Aorta (tissue), 5 donors: Measurements from ENCODE around the gene UBE2O. TPM values are rescaled to one million over a fixed set of nuclear protein-coding genes. Genes with fewer than 3 reads are reported as not detected.

ENCODE experiments used
- ATAC-seq: fragments of 200-7000 bp; cut with Tn5 transposase; one replicate; pipeline ENCODE4 v1.9.1; 2022; ENCODE audit warnings: moderate library complexity; ENCODE audit not compliant: low FRiP score
- DNase-seq, 2 donors: peaks; one replicate each; pipeline ENCODE4 v3.0.0-alpha.2; 2020
- H3K27ac ChIP-seq, 2 donors: one replicate each; pipeline ENCODE4 v1.5.1; 2013; ENCODE audit warnings: low read length in 2 of 2, mild to moderate bottlenecking in 2 of 2, moderate library complexity in 2 of 2, control low read depth in 1 of 2, inconsistent platforms in 1 of 2, low read depth in 1 of 2
- H3K27me3 ChIP-seq, 2 donors: one replicate each; pipeline ENCODE4 v1.6.1; 2013; ENCODE audit warnings: control low read depth in 1 of 2, low read length in 1 of 2, mild to moderate bottlenecking in 1 of 2, moderate library complexity in 1 of 2; ENCODE audit not compliant: insufficient read depth in 2 of 2, control insufficient read depth in 1 of 2
- H3K36me3 ChIP-seq, 2 donors: one replicate each; pipeline ENCODE4 v1.6.1; 2013; ENCODE audit warnings: control low read depth in 1 of 2, low read length in 1 of 2, mild to moderate bottlenecking in 1 of 2; ENCODE audit not compliant: insufficient read depth in 2 of 2, control insufficient read depth in 1 of 2
- H3K4me1 ChIP-seq, 2 donors: one replicate each; pipeline ENCODE4 v1.6.1; 2013; ENCODE audit warnings: low read length in 2 of 2, control low read depth in 1 of 2, mild to moderate bottlenecking in 1 of 2, moderate library complexity in 1 of 2; ENCODE audit not compliant: insufficient read depth in 2 of 2, control insufficient read depth in 1 of 2
- H3K4me3 ChIP-seq, 2 donors: one replicate each; pipeline ENCODE4 v1.5.1; 2013; ENCODE audit warnings: low read length in 2 of 2, control low read depth in 1 of 2, mild to moderate bottlenecking in 1 of 2
- H3K9me3 ChIP-seq: one replicate; pipeline ENCODE4 v1.6.1; 2013; ENCODE audit warnings: mild to moderate bottlenecking, low read length; ENCODE audit not compliant: control insufficient read depth
- WGBS, 2 donors: extraction: QIAGEN DNeasy Blood & Tissue Kit; methylation state at CpG; one replicate each; pipeline ENCODE4 v1.1.7; 2013; 5-methylcytosine and 5-hydroxymethylcytosine counted together
- intact Hi-C, 2 donors: fragments of 100-400 bp; cut with DNase I; formaldehyde crosslinking; loops; one replicate each; pipeline versions ENCODE4 v1.14.2 to v1.15.0; 2022
- long read RNA-seq, 2 donors: library from polyadenylated mRNA; unstranded; transcript quantifications; one replicate each; pipeline ENCODE4 v2.0.0, GENCODE V29; 2020 to 2021
- polyA plus RNA-seq, 2 donors: library from polyadenylated mRNA; stranded (reverse); fragments of 200-250 nt; gene quantifications; one replicate each; pipeline ENCODE4 v1.2.3, GENCODE V29; 2013
- total RNA-seq, 2 donors: library from RNA; stranded (reverse); fragmentation: NEBNext Ultra II Directional; extraction: Animal tissue kit (Norgen Biotek cat#: 25700); gene quantifications; one replicate each; pipeline ENCODE4 v1.2.1, GENCODE V29; 2021
- donor health status: healthy with polysubstance abuse.
- donor health status: Bipolar disorder and iron deficiency.
- donor health status: DM: no; HTN: no; CAD: no.
- donor health status: DM: no; HTN: no; CAD: no.
- donor health status: DM: yes; HTN: yes; CAD: no.

UBE2O gene
- 10 to 100 TPM; 14.0 to 24.7 TPM for total RNA-seq
- 10 to 100 TPM in 1 of 2 donors, 1 to 10 TPM in 1; 2.5 to 11.0 TPM for polyA plus RNA-seq
- long read RNA-seq, donor 1, partial matches to known transcripts = 23 of 32 reads
- long read RNA-seq, donor 1, other reads (novel, unspliced or antisense) = 9 of 32 reads
- long read RNA-seq, donor 2, full-length matches to known transcripts = 1 of 19 reads
- long read RNA-seq, donor 2, partial matches to known transcripts = 7 of 19 reads
- long read RNA-seq, donor 2, other reads (novel, unspliced or antisense) = 11 of 19 reads

DNA sequence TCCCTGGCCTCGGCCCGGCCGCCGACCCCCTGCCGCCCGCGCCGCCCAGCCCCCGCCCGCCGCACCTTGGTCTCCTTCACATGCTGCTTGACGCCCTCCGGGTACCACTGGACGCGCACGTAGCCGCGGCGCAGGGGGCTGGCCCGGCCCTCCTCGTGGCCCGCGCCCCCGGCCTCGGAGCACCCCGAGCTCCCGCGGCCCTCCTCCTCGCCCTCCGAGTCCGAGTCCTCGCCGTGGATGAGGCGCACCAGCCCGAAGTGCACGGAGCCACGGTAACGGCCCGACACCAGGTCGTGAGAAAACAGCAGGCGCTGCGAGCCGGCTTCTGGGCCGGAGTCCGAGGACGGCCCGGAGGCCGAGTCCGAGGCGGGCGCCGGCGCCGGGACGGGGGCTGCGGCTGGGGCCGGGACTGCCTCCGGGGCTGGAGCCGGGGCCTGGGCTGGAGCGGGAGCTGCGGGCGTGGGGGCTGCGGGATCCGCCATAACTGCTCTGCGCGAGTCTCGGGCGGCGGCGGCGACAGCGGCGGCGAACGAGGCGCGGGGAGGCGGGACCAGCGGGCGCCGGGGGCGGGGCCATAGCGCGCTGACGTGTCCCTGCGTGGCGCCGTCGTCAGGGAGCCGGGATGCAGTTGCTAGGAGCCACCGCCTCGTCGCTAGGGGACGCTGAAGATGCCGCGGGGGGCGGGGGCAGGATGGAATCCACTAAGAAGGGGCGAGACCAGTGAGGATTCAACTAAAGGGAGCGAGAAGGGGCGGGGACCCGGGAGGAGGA lies at the start of gene UBE2O:
TSS of gene UBE2O (minus strand) at position 493 of the 771 bp plus-strand sequence. CDS start at position 482, 11 bp downstream.
- no peak within 1 kb of the TSS for H3K27ac ChIP-seq
- WGBS, 2 donors = 1% methylated on average over 65 to 101 of the region's 101 CpGs

DNA sequence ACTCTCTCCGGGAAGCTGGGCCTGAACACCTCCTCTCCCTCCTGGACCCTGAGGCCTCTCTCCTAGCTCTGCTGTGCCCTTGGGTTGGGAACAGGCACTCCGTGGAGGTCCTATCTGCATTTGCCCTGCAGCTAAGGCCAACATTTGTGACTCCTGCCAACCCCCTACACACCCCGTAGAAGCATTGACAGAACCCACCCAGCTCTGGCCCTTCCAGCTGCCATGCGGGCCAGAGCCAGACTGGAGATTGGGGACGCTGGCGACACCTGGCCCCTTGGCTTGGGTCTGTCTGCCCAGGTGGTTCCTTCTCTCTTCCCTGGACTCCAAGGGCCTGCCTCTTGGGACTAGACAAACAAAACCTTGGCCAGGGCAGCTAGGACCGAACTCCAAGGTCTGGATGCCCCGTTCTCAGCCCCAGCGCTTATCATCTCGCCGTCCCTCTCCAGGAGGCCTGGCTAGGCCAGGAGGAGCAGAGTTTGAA lies 48.9 kb upstream of the UBE2O start:
- ATAC-seq = no peak
- H3K4me1 ChIP-seq = peaks cover 0 to 1% of the 10 kb centered on the region in 2 donors
- 81 to 83% methylated on average over 11 of the region's 11 CpGs for WGBS, 2 donors
- intact Hi-C loops = loop anchor here (2.0 to 10.0 kb wide), 2 partner anchors 93 to 197 kb away; partner anchors contain the start of gene QRICH2 (in 1 of the 2)
- H3K27ac ChIP-seq = peak overlapping the region in 1 of 2 donors; percentile 6
- no peak for DNase-seq
- no peaks in the 10 kb centered on the region for H3K27me3 ChIP-seq
- no peaks in the 10 kb centered on the region for H3K9me3 ChIP-seq
- no peak overlapping the region for H3K4me3 ChIP-seq
- H3K36me3 ChIP-seq = no peaks in the 10 kb centered on the region

More for the DNA sequence above, at the start of gene UBE2O:
- Histone ChIP-seq H3K9me3 (no peaks in the 10 kb centered on the region), H3K36me3 (no peaks in the 10 kb centered on the region), H3K27me3 (no peaks in the 10 kb centered on the region), H3K4me3 (peak within 1 kb of the TSS; percentile 59 to 79), H3K4me1 (no peaks in the 10 kb centered on the region)
- intact Hi-C loops = no loop called here
- DNase-seq = peak; percentile 92 to 97
- peak; percentile 92 for ATAC-seq

DNA sequence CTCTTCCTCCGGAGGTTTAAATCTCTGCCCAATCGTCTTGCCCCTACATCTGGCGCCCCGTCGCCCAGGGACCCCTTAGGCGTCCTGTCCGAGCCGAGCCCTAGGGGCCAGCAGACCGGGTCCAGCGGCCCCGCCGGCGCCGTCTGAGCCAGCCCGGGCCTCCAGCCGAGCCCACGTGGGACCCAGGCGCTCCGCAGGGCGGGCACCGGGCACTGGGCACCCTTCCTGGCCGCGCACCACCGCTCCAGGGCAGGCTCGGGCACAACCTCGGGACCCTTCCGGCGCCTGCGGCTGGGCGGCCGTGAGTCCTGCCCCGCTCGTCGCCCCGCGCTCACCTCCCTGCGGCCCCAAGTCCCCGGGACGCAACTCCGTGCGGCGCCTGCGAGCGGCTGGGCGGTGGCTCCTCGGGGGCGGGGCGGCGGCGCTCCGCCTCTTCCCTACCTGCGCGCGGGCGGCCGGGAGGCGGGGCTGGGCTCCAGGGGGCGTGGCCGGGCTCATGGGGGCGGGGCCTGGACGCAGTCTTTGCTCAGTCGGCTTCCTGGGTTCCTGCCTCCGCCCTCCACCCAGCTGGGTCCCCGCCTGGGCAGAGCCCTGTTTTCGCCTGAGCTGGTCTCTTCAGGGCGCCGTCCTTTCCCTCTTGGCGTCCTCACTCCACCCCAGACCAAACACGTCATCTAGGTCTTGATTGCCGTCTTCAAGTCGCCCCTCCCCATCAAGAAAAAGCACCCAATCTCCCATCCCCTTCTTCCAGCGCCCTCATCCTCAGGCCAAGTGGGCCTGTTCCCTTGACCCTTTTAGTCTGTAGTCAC lies 48.3 kb upstream of the UBE2O start, which contains the start of gene RHBDF2:
TSS of gene RHBDF2 (minus strand) at position 406 of the 809 bp plus-strand sequence. CDS start 19,899 bp downstream, outside the sequence.
- ATAC-seq (peak; percentile 91), DNase-seq (peak; percentile 94 to 96)
- H3K27ac ChIP-seq = peak within 1 kb of the TSS in 1 of 2 donors; percentile 7
- peaks cover 0 to 1% of the 10 kb centered on the region in 2 donors for H3K4me1 ChIP-seq
- peak within 1 kb of the TSS in 1 of 2 donors; percentile 29 for H3K4me3 ChIP-seq
- WGBS, 2 donors = 2% methylated on average over 51 to 72 of the region's 72 CpGs
- no peaks in the 10 kb centered on the region for H3K36me3 ChIP-seq
- intact Hi-C loops = loop anchor here (2.0 to 10.0 kb wide), 2 partner anchors 92 to 196 kb away; partner anchors contain the start of gene QRICH2 (in 1 of the 2)
- H3K9me3 ChIP-seq = no peaks in the 10 kb centered on the region
- no peaks in the 10 kb centered on the region for H3K27me3 ChIP-seq

DNA sequence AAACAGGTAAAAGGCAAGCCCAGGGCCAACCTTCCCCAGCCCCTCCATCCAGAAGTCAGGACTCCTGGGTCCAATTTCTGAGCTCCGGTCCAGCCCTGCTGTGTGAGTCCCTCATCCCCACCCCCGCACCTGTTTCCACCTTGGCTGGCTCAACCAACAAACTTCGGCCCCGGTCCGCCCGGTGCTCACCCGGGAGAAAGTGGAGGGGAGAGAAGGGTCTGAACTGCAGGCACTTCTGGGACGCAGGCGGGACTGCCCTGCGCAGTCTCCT lies 47.7 kb upstream of the UBE2O start:
- WGBS, 2 donors = 27 to 34% methylated on average over 10 of the region's 10 CpGs
- H3K4me1 ChIP-seq = peaks cover 0 to 1% of the 10 kb centered on the region in 2 donors

DNA sequence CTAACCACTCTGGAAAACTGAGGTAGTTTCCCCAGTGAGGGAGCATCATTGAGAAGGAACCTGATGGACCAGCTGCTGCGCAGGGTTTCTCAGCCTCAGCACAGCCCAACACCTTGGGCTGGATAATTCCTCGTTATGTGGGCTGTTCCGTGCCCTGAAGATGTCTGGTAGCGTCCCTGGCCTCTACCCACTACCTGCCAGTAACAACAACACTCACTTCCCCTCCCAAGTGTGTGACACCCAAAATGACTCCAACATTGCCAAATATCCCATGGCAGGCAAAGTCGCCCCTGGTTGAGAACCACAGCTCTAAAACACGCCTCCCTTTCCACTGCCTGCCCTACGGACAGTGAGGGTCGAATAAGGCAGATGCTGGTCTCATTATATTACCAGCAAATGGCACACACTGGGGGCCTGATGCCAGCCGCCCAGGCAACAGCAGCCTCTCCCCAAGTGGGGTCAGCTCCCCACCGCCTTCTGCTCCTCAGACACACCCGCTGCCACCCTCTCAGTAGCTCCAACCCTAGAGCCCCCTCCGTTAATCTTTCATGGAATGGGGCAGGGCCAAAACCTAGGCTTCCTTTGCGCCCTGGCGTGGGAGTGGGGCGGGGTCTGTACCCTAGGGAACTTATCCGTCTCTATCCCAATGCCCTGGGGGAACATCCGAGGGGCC lies 47.3 kb upstream of the UBE2O start:
- WGBS, 2 donors = 75 to 82% methylated on average over 17 of the region's 17 CpGs
- H3K4me1 ChIP-seq = peaks cover 0 to 1% of the 10 kb centered on the region in 2 donors
- no peak overlapping the region for H3K4me3 ChIP-seq
- H3K9me3 ChIP-seq = no peaks in the 10 kb centered on the region
- H3K27me3 ChIP-seq = no peaks in the 10 kb centered on the region
- ATAC-seq (no peak), DNase-seq (no peak)
- H3K36me3 ChIP-seq = no peaks in the 10 kb centered on the region
- H3K27ac ChIP-seq = peak overlapping the region in 1 of 2 donors; percentile 7
- intact Hi-C loops = loop anchor here (2.0 to 10.0 kb wide), 2 partner anchors 91 to 195 kb away; partner anchors contain the start of gene QRICH2 (in 1 of the 2)

More for the DNA sequence above, 47.7 kb upstream of the UBE2O start:
- H3K27ac ChIP-seq = no peak overlapping the region
- intact Hi-C loops = loop anchor here (2.0 to 10.0 kb wide), 2 partner anchors 92 to 196 kb away; partner anchors contain the start of gene QRICH2 (in 1 of the 2)
- H3K9me3 ChIP-seq = no peaks in the 10 kb centered on the region
- H3K27me3 ChIP-seq = no peaks in the 10 kb centered on the region
- no peak for ATAC-seq
- no peak overlapping the region for H3K4me3 ChIP-seq
- no peaks in the 10 kb centered on the region for H3K36me3 ChIP-seq
- DNase-seq = no peak

DNA sequence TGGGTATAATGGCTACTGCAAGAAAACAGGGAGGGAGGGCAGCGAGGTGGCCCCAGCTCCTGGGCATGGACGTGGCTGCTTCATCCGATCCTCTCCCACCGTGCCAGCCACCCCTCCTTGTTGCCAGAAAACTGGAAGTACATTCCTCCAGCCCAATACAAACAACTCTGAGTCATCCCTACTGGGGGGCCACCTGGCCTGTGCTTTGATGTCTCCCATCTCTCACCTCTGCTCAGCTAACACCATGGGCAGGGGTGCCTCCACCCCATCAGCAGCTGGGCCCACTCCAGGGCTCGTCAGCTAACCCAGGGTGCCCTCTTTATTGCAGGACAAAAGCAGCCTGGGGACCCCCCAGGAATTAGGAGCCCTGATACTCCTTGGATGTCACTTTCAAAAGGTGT lies 46.3 kb upstream of the UBE2O start:
- intact Hi-C loops = no loop called here
- 48% methylated on average over 5 of the region's 5 CpGs for WGBS, 2 donors
- H3K4me3 ChIP-seq = no peak overlapping the region
- DNase-seq = no peak
- H3K27me3 ChIP-seq = no peaks in the 10 kb centered on the region
- H3K4me1 ChIP-seq = peaks cover 0 to 1% of the 10 kb centered on the region in 2 donors
- no peaks in the 10 kb centered on the region for H3K36me3 ChIP-seq
- no peak overlapping the region for H3K27ac ChIP-seq
- ATAC-seq = no peak
- H3K9me3 ChIP-seq = no peaks in the 10 kb centered on the region

DNA sequence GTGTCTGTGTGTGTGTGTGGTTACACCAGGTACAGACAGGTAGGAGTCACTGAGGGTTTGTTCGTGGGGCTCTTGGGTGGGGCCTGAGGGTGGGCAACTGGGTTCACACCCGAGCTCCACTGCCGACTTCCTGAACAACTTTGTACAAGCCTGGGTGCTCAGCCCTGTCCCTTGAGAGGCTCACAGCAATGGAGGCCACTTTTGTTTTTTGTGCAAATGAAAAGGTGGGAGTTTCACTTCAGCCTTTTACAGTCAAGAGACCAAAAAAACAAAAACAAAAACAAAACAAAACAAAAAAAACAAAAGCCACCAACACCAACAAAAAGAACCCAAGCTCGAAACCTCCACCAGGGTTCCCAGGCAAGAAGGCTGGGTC lies 45.9 kb upstream of the UBE2O start:
- WGBS, 2 donors = 70 to 78% methylated on average over 4 of the region's 4 CpGs

More for the DNA sequence above, 45.9 kb upstream of the UBE2O start:
- Histone ChIP-seq H3K27me3 (no peaks in the 10 kb centered on the region), H3K27ac (peak overlapping the region in 1 of 2 donors; percentile 3), H3K4me1 (peaks cover 0 to 1% of the 10 kb centered on the region in 2 donors), H3K4me3 (no peak overlapping the region), H3K9me3 (no peaks in the 10 kb centered on the region), H3K36me3 (no peaks in the 10 kb centered on the region)
- DNase-seq = no peak
- ATAC-seq = no peak
- intact Hi-C loops = no loop called here
